PC-3 (cell line): ENCODE results near the gene CAPZB. TPM values are rescaled to one million over a fixed set of nuclear protein-coding genes. Genes with fewer than 3 reads are reported as not detected.

Source experiments
- ATAC-seq: fragments of 200-7000 bp; cut with Tn5 transposase; 2 replicates; pipeline ENCODE4 v1.9.1; 2020; ENCODE audit warnings: mild to moderate bottlenecking, moderate library complexity
- BruUV-seq: library from RNA; stranded (reverse); fragments of 400-500 nt; replicated peaks from 2 replicates; lab custom pipeline; 2021; lab: Mats Ljungman, UMichigan
- CTCF ChIA-PET: fragments of 300-600 bp; sonication (Branson Sonifier 250); formaldehyde crosslinking; loops from one replicate; lab custom pipeline; 2022; ENCODE audit warnings: antibody characterized with exemption; lab: Charles Lee
- POLR2A ChIA-PET: fragments of 300-600 bp; sonication (Branson Sonifier 250); formaldehyde crosslinking; loops from one replicate; lab custom pipeline; 2022; ENCODE audit warnings: antibody characterized with exemption; ENCODE audit not compliant: unreplicated experiment; lab: Charles Lee
- DNase-seq: peaks from one replicate; pipeline ENCODE4 v3.0.0-alpha.2; 2015
- H2AFZ ChIP-seq: fragments of 300-600 bp; sonication (generic); 2 replicates; pipeline ENCODE4 v1.6.0; 2016; ENCODE audit warnings: antibody characterized with exemption, low read length
- H3F3A ChIP-seq: fragments of 300-600 bp; sonication (generic); one replicate; pipeline ENCODE4 v1.6.0; 2017; ENCODE audit warnings: antibody characterized with exemption, low read length, control low read depth, mild to moderate bottlenecking; ENCODE audit not compliant: unreplicated experiment
- H3K27ac ChIP-seq: fragments of 300-600 bp; sonication (generic); 2 replicates; pipeline ENCODE4 v1.5.1; 2016; ENCODE audit warnings: mild to moderate bottlenecking, low read length
- H3K27me3 ChIP-seq: fragments of 300-600 bp; sonication (generic); 2 replicates; pipeline ENCODE4 v1.6.1; 2016; ENCODE audit warnings: low read length, mixed read lengths
- H3K36me3 ChIP-seq: fragments of 300-600 bp; sonication (generic); 2 replicates; pipeline ENCODE4 v1.6.1; 2016; ENCODE audit warnings: low read depth, mixed run types, low read length, mixed read lengths
- H3K4me1 ChIP-seq: fragments of 300-600 bp; sonication (generic); 2 replicates; pipeline ENCODE4 v1.5.1; 2016; ENCODE audit warnings: low read length; ENCODE audit not compliant: insufficient read depth
- H3K4me2 ChIP-seq: fragments of 300-600 bp; sonication (generic); 2 replicates; pipeline ENCODE4 v1.6.0; 2016; ENCODE audit warnings: low read length
- H3K4me3 ChIP-seq: fragments of 300-600 bp; sonication (generic); 2 replicates; pipeline ENCODE4 v1.5.1; 2016; ENCODE audit warnings: mild to moderate bottlenecking, low read length, mixed read lengths
- H3K79me2 ChIP-seq: fragments of 300-600 bp; sonication (generic); 2 replicates; pipeline ENCODE4 v1.6.1; 2017; ENCODE audit warnings: low read length, mixed read lengths
- H3K9ac ChIP-seq: fragments of 300-600 bp; sonication (generic); 2 replicates; pipeline ENCODE4 v1.6.0; 2016; ENCODE audit warnings: mild to moderate bottlenecking, low read length
- H3K9me2 ChIP-seq: fragments of 300-600 bp; sonication (generic); replicated peaks from 2 replicates; pipeline ENCODE4 v1.6.1; 2016; ENCODE audit warnings: mixed run types, low read length, mixed read lengths
- H3K9me3 ChIP-seq: fragments of 300-600 bp; sonication (generic); 2 replicates; pipeline ENCODE4 v1.6.1; 2016; ENCODE audit warnings: low read length, mixed read lengths
- H4K20me1 ChIP-seq: fragments of 300-600 bp; sonication (generic); 2 replicates; pipeline ENCODE4 v1.6.1; 2016; ENCODE audit warnings: low read length, mixed read lengths
- CTCF ChIP-seq: fragments of 300-600 bp; sonication (generic); conservative IDR thresholded peaks from 2 replicates; pipeline ENCODE4 v1.5.1; 2017; ENCODE audit warnings: antibody characterized with exemption, low read depth, mild to moderate bottlenecking, low read length
- EZH2 ChIP-seq: fragments of 300-600 bp; sonication (generic); IDR thresholded peaks from one replicate; pipeline ENCODE4 v1.6.1; 2017; ENCODE audit warnings: antibody characterized with exemption, mild to moderate bottlenecking, low read length; ENCODE audit not compliant: unreplicated experiment
- EZH2phosphoT487 ChIP-seq: fragments of 300-600 bp; sonication (generic); IDR thresholded peaks from 2 replicates; pipeline ENCODE4 v1.6.1; 2018; ENCODE audit warnings: mild to moderate bottlenecking, antibody characterized with exemption, low read length, borderline replicate concordance
- intact Hi-C: fragments of 100-400 bp; cut with micrococcal nuclease; formaldehyde crosslinking; loops from 2 replicates; pipeline ENCODE4 v1.9.0; 2023
- total RNA-seq: library from RNA; depleted of rRNA; stranded (reverse); fragments of >200 nt; gene quantifications from 2 replicates; pipeline ENCODE4 v1.2.3, GENCODE V29; 2014

CAPZB gene
- total RNA-seq, 1 experiment from 2014 or later, result 86.7 TPM

DNA sequence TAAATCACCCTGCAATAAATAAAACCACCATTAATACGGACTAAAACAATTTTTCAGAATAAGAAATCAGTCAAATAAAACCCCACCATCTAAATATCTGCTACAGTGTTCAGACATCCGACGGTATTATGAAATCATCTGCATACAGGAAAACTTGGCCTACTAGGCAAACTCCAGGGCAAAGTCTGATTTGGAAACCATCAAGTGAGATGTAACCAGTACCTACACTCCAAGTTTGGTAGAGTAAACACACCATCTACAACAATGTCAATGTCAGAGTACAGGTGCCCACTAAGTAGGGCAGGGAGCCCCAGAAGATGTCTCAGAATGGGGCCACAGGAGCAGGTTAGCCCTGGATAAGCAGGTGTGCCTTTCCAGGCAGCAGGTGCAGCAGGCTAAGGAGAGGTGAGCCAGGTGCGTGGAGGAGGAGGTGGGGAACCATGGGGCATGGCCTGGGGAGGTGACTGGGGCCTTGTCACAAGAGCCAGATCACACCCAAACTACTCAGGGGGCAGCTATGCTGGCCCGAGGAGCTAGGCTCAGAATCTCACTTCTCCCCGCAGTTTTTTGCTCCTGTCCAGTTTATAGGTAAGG is 59.6 kb downstream of the CAPZB start:
- H3K4me1 ChIP-seq, result peaks cover 16% of the 10 kb centered on the region
- H3K9me3 ChIP-seq, result no peaks in the 10 kb centered on the region
- ChIA-PET POLR2A (no interaction called here), CTCF (no interaction called here)
- peaks cover 49% of the 10 kb centered on the region for H4K20me1 ChIP-seq
- TF ChIP-seq EZH2 (no peak), EZH2phosphoT487 (no peak), CTCF (no peak)
- no peak overlapping the region for H2AFZ ChIP-seq
- ATAC-seq, result no peak
- no peak overlapping the region for H3K4me3 ChIP-seq
- BruUV-seq, result no TSS peak
- no peaks in the 10 kb centered on the region for H3K27me3 ChIP-seq
- 0 out of 2 replicates have a peak, but pooled peaks cover 4% of the 10 kb centered on the region for H3K36me3 ChIP-seq
- H3K79me2 ChIP-seq, result peaks cover 96% of the 10 kb centered on the region
- DNase-seq, result no peak
- H3K9ac ChIP-seq, result no peak overlapping the region
- H3K27ac ChIP-seq, result no peak overlapping the region
- intact Hi-C loops, result no loop called here
- H3F3A ChIP-seq, result no peaks in the 10 kb centered on the region
- H3K9me2 ChIP-seq, result no peaks in the 10 kb centered on the region
- H3K4me2 ChIP-seq, result no peak overlapping the region

DNA sequence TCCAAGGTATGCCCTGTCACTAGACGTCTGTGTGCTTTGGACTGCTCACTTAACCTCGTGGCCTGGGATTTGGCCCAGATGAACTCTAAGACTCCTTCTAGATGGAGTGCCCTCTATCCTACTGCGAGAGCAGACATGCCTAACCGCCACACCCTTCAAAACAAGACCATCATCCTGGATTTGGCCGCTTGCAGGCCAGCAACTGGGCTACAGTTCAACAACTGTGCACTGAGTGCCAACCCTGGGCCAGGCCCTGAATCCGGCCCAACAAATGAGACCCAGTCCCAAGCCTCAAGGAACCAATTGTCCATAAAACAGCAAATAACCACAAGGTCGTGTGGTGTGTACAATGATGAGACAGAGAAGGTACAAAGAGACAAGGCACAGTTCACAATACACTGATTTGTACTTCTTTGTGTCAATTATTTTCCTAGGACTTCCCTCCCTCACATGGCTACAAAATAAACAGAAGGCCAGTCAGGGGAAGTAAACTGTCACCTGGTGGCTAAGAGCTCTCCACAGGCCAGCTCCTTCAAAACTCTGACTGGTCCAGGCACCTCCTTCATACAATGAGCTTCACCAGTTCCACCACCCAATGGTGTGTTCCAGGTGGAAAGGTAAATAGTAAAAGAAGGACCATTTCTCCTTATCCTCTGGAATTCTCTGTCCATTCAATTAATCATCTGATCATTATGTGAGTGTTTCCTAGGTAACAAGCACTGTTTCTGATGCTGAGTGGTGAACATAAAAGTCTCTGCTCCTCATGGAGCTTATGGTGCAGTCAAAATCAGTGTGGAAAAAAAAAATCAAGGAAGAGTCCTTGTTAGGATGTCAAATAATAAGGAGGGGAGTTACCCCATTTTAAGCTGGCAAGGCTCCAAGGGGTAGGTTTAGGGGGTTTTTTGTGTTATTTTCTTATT is 60.4 kb downstream of the CAPZB start:
- Histone ChIP-seq H3K27me3 (no peaks in the 10 kb centered on the region), H3K9ac (no peak overlapping the region), H3K79me2 (peaks cover 97% of the 10 kb centered on the region), H3K4me2 (no peak overlapping the region), H4K20me1 (peaks cover 43% of the 10 kb centered on the region), H3K27ac (no peak overlapping the region), H3K4me3 (no peak overlapping the region), H3K4me1 (peaks cover 7% of the 10 kb centered on the region), H3K9me2 (no peaks in the 10 kb centered on the region), H3K36me3 (0 out of 2 replicates have a peak, but pooled peaks cover 4% of the 10 kb centered on the region), H3F3A (no peaks in the 10 kb centered on the region), H2AFZ (no peak overlapping the region), H3K9me3 (no peaks in the 10 kb centered on the region)
- intact Hi-C loops, result no loop called here
- ATAC-seq, result peak; percentile 36
- ChIA-PET POLR2A (no interaction called here), CTCF (no interaction called here)
- no peak for DNase-seq
- BruUV-seq, result no TSS peak
- TF ChIP-seq EZH2phosphoT487 (no peak), EZH2 (no peak)

GRCh38 chr1:19423130-19423529 is 62.2 kb downstream of the CAPZB start:
- Histone ChIP-seq H4K20me1 (peaks cover 28% of the 10 kb centered on the region), H3K9me3 (no peaks in the 10 kb centered on the region), H3K4me2 (no peak overlapping the region), H3K27ac (no peak overlapping the region), H3K27me3 (no peaks in the 10 kb centered on the region), H3K79me2 (peaks cover 94% of the 10 kb centered on the region), H3K4me3 (no peak overlapping the region), H3K9ac (no peak overlapping the region), H3K4me1 (no peaks in the 10 kb centered on the region), H3K9me2 (no peaks in the 10 kb centered on the region), H3F3A (no peaks in the 10 kb centered on the region), H2AFZ (no peak overlapping the region), H3K36me3 (peaks cover 14% of the 10 kb centered on the region)
- TF ChIP-seq CTCF, result no peak
- TF ChIP-seq EZH2phosphoT487, result no peak
- TF ChIP-seq EZH2, result no peak
- POLR2A ChIA-PET, result no interaction called here
- BruUV-seq, result no TSS peak
- intact Hi-C loops, result no loop called here
- ATAC-seq (no peak), DNase-seq (no peak)
- CTCF ChIA-PET, result no interaction called here
